Endothelial cell (in vitro differentiated cells): Measurements from ENCODE around the gene KIF1C. TPM values are rescaled to one million over a fixed set of nuclear protein-coding genes. Genes with fewer than 3 reads are reported as not detected.

Source experiments
- DNase-seq: peaks from one replicate; pipeline ENCODE4 v3.0.0; 2021; ENCODE audit warnings: low spot score
- H3K27ac Mint-ChIP-seq: one replicate; pipeline ENCODE4 v1.8.0; 2021; ENCODE audit warnings: mixed read lengths, inconsistent platforms; ENCODE audit not compliant: unreplicated experiment
- H3K27me3 Mint-ChIP-seq: one replicate; pipeline ENCODE4 v1.8.0; 2021; ENCODE audit warnings: mild to moderate bottlenecking, moderate library complexity, mixed read lengths, inconsistent platforms; ENCODE audit not compliant: unreplicated experiment
- H3K36me3 Mint-ChIP-seq: one replicate; pipeline ENCODE4 v1.8.0; 2021; ENCODE audit warnings: mild to moderate bottlenecking, low read depth, mixed read lengths, inconsistent platforms; ENCODE audit not compliant: unreplicated experiment
- H3K4me1 Mint-ChIP-seq: one replicate; pipeline ENCODE4 v1.8.0; 2021; ENCODE audit warnings: mild to moderate bottlenecking, mixed read lengths, inconsistent platforms; ENCODE audit not compliant: unreplicated experiment
- H3K4me3 Mint-ChIP-seq: one replicate; pipeline ENCODE4 v1.8.0; 2021; ENCODE audit warnings: mild to moderate bottlenecking, mixed read lengths, inconsistent platforms; ENCODE audit not compliant: unreplicated experiment
- H3K9me3 Mint-ChIP-seq: one replicate; pipeline ENCODE4 v1.8.0; 2021; ENCODE audit warnings: mixed read lengths, inconsistent platforms; ENCODE audit not compliant: unreplicated experiment
- CTCF ChIP-seq: fragments of 200-600 bp; sonication (generic); IDR thresholded peaks from one replicate; pipeline ENCODE4 v1.5.0; 2021; ENCODE audit warnings: antibody characterized with exemption; ENCODE audit not compliant: unreplicated experiment
- total RNA-seq: library from RNA; stranded (reverse); fragmentation: NEBNext Ultra II Directional; extraction: Animal tissue kit (Norgen Biotek cat#: 25700); gene quantifications from one replicate; pipeline ENCODE4 v1.2.1, GENCODE V29; 2021; ENCODE audit not compliant: unreplicated experiment

KIF1C gene
- total RNA-seq, 1 donor from 2014 or later = 127 TPM

GRCh38 chr17:4969047-4969550 is 28.7 kb upstream of the KIF1C start:
- Mint-ChIP-seq H3K27ac (peak overlapping the region; percentile 61), H3K4me1 (peaks cover 12% of the 10 kb centered on the region), H3K27me3 (peaks cover 9% of the 10 kb centered on the region), H3K4me3 (no peak overlapping the region), H3K36me3 (peaks cover 43% of the 10 kb centered on the region), H3K9me3 (no peaks in the 10 kb centered on the region)
- no peak for TF ChIP-seq CTCF
- no peak for DNase-seq

GRCh38 chr17:4969551-4970173 is 28.1 kb upstream of the KIF1C start:
- H3K4me3 Mint-ChIP-seq = no peak overlapping the region
- no peak for TF ChIP-seq CTCF
- H3K4me1 Mint-ChIP-seq = peaks cover 12% of the 10 kb centered on the region
- H3K36me3 Mint-ChIP-seq = peaks cover 48% of the 10 kb centered on the region
- H3K9me3 Mint-ChIP-seq = no peaks in the 10 kb centered on the region
- peaks cover 12% of the 10 kb centered on the region for H3K27me3 Mint-ChIP-seq
- no peak for DNase-seq
- H3K27ac Mint-ChIP-seq = no peak overlapping the region

DNA sequence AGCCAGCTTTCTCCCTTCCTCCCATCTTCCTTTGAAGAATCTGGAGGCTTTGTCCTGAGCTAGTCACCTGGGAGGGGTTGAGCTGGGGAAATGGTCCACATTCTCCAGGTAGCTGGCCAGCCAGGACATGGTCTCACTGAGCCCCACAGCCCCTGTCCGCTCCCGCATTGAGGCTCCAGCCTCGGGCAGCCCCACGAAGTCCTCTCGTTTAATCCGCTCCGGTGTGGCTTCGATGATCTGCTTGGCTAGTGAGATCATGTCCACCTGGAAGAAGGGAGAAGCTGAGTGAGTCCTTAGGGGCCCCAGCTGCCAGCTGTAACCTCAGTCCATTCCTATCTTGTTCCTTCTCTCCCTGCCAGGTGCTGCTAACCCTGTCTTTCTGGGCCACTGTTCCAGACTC is 27.5 kb upstream of the KIF1C start:
- Mint-ChIP-seq H3K27me3 (peaks cover 12% of the 10 kb centered on the region), H3K36me3 (peaks cover 51% of the 10 kb centered on the region), H3K4me1 (peaks cover 12% of the 10 kb centered on the region), H3K27ac (no peak overlapping the region), H3K4me3 (peak overlapping the region; percentile 37), H3K9me3 (no peaks in the 10 kb centered on the region)
- DNase-seq = no peak
- no peak for TF ChIP-seq CTCF

- no peak for DNase-seq
- H3K9me3 Mint-ChIP-seq = no peaks in the 10 kb centered on the region
- peaks cover 9% of the 10 kb centered on the region for H3K27me3 Mint-ChIP-seq
- peaks cover 54% of the 10 kb centered on the region for H3K36me3 Mint-ChIP-seq
- peak overlapping the region; percentile 47 for H3K4me3 Mint-ChIP-seq
- TF ChIP-seq CTCF = no peak
- H3K4me1 Mint-ChIP-seq = peaks cover 4% of the 10 kb centered on the region
- H3K27ac Mint-ChIP-seq = no peak overlapping the region
Measured at GRCh38 chr17:4971826-4972225, 25.9 kb upstream of the KIF1C start.

GRCh38 chr17:4972322-4972721 is 25.4 kb upstream of the KIF1C start:
- H3K27ac Mint-ChIP-seq = no peak overlapping the region
- DNase-seq = no peak
- no peak overlapping the region for H3K4me3 Mint-ChIP-seq
- no peaks in the 10 kb centered on the region for H3K9me3 Mint-ChIP-seq
- H3K4me1 Mint-ChIP-seq = peaks cover 4% of the 10 kb centered on the region
- peaks cover 59% of the 10 kb centered on the region for H3K36me3 Mint-ChIP-seq
- no peak for TF ChIP-seq CTCF
- H3K27me3 Mint-ChIP-seq = peaks cover 11% of the 10 kb centered on the region
